H9 (cell line): ENCODE measurements around the gene DDA1. TPM values are rescaled to one million over a fixed set of nuclear protein-coding genes. Genes with fewer than 3 reads are reported as not detected.

ENCODE experiments used
- DNase-seq: peaks from one replicate; pipeline ENCODE4 v3.0.0-alpha.2; 2017
- H2AFZ ChIP-seq: one replicate; pipeline ENCODE4 v1.6.1; 2013; ENCODE audit warnings: mild to moderate bottlenecking, low read length, control low read depth, moderate library complexity
- H2AK5ac ChIP-seq: 2 replicates; pipeline ENCODE4 v1.6.1; 2013; ENCODE audit warnings: low read length, control low read depth, mixed read lengths; ENCODE audit not compliant: insufficient read length
- H2BK120ac ChIP-seq: one replicate; pipeline ENCODE4 v1.6.1; 2013; ENCODE audit warnings: low read depth, mild to moderate bottlenecking, low read length, control low read depth, inconsistent platforms; ENCODE audit not compliant: poor library complexity, severe bottlenecking
- H2BK12ac ChIP-seq: 2 replicates; pipeline ENCODE4 v1.6.1; 2013; ENCODE audit warnings: low read length, control low read depth, mixed read lengths, low read depth; ENCODE audit not compliant: insufficient read length
- H2BK15ac ChIP-seq: 2 replicates; pipeline ENCODE4 v1.6.1; 2013; ENCODE audit warnings: low read depth, low read length, control low read depth
- H2BK20ac ChIP-seq: one replicate; pipeline ENCODE4 v1.6.1; 2013; ENCODE audit warnings: low read depth, mild to moderate bottlenecking, low read length, control low read depth, inconsistent platforms; ENCODE audit not compliant: poor library complexity, severe bottlenecking
- H2BK5ac ChIP-seq: 2 replicates; pipeline ENCODE4 v1.6.1; 2013; ENCODE audit warnings: low read length, control low read depth, mixed read lengths; ENCODE audit not compliant: insufficient read length
- H3K14ac ChIP-seq: 2 replicates; pipeline ENCODE4 v1.6.1; 2013; ENCODE audit warnings: low read length, control low read depth; ENCODE audit not compliant: insufficient read depth
- H3K18ac ChIP-seq: 2 replicates; pipeline ENCODE4 v1.6.1; 2013; ENCODE audit warnings: low read depth, mild to moderate bottlenecking, mixed read lengths, low read length, control low read depth; ENCODE audit not compliant: insufficient read length
- H3K23ac ChIP-seq: 2 replicates; pipeline ENCODE4 v1.6.1; 2013; ENCODE audit warnings: low read length, control low read depth, mixed read lengths, low read depth; ENCODE audit not compliant: insufficient read length
- H3K23me2 ChIP-seq: 2 replicates; pipeline ENCODE4 v1.6.1; 2013; ENCODE audit warnings: low read depth, mild to moderate bottlenecking, mixed read lengths, low read length, control low read depth; ENCODE audit not compliant: insufficient read length, poor library complexity, severe bottlenecking
- H3K27ac ChIP-seq: 2 replicates; pipeline ENCODE4 v1.5.1; 2013; ENCODE audit warnings: low read length, control low read depth, mixed read lengths, low read depth; ENCODE audit not compliant: insufficient read length
- H3K27me3 ChIP-seq: 2 replicates; pipeline ENCODE4 v1.6.1; 2013; ENCODE audit warnings: low read length, control low read depth, inconsistent platforms; ENCODE audit not compliant: insufficient read depth
- H3K4ac ChIP-seq: 2 replicates; pipeline ENCODE4 v1.6.1; 2013; ENCODE audit warnings: low read depth, mild to moderate bottlenecking, control low read depth, inconsistent platforms, low read length, moderate library complexity
- H3K4me1 ChIP-seq: 2 replicates; pipeline ENCODE4 v1.6.1; 2013; ENCODE audit warnings: low read length, control low read depth, inconsistent platforms; ENCODE audit not compliant: insufficient read depth
- H3K4me2 ChIP-seq: 2 replicates; pipeline ENCODE4 v1.6.1; 2013; ENCODE audit warnings: low read length, control low read depth, mixed read lengths; ENCODE audit not compliant: insufficient read length, insufficient read depth
- H3K56ac ChIP-seq: 2 replicates; pipeline ENCODE4 v1.6.1; 2013; ENCODE audit warnings: low read depth, mild to moderate bottlenecking, mixed read lengths, low read length, control low read depth; ENCODE audit not compliant: insufficient read length
- H3K79me1 ChIP-seq: 2 replicates; pipeline ENCODE4 v1.6.1; 2013; ENCODE audit warnings: low read depth, mild to moderate bottlenecking, moderate library complexity, low read length, control low read depth, inconsistent platforms; ENCODE audit not compliant: insufficient read depth, poor library complexity, severe bottlenecking
- H3K79me2 ChIP-seq: 2 replicates; pipeline ENCODE4 v1.6.1; 2013; ENCODE audit warnings: low read length, control low read depth, inconsistent platforms; ENCODE audit not compliant: insufficient read depth
- H3K9ac ChIP-seq: 2 replicates; pipeline ENCODE4 v1.6.1; 2013; ENCODE audit warnings: low read length, control low read depth, mixed read lengths; ENCODE audit not compliant: insufficient read length; ENCODE audit errors: extremely low read depth
- H3K9me3 ChIP-seq: one replicate; pipeline ENCODE4 v1.6.1; 2013; ENCODE audit warnings: low read depth, low read length, inconsistent platforms; ENCODE audit not compliant: control insufficient read depth
- H3T11ph ChIP-seq: one replicate; pipeline ENCODE4 v1.6.1; 2013; ENCODE audit warnings: mild to moderate bottlenecking, low read length, control low read depth, inconsistent platforms
- H4K20me1 ChIP-seq: one replicate; pipeline ENCODE4 v1.6.1; 2013; ENCODE audit not compliant: control insufficient read depth, insufficient read length, insufficient read depth
- H4K5ac ChIP-seq: 2 replicates; pipeline ENCODE4 v1.6.1; 2013; ENCODE audit warnings: low read depth, mild to moderate bottlenecking, mixed read lengths, low read length, control low read depth; ENCODE audit not compliant: insufficient read length
- H4K8ac ChIP-seq: replicated peaks from 2 replicates; pipeline ENCODE4 v1.6.1; 2013; ENCODE audit warnings: low read length, control low read depth, mixed read lengths, low read depth; ENCODE audit not compliant: insufficient read length
- H4K91ac ChIP-seq: 2 replicates; pipeline ENCODE4 v1.6.1; 2013; ENCODE audit warnings: low read depth, mild to moderate bottlenecking, moderate library complexity, mixed read lengths, low read length, control low read depth; ENCODE audit not compliant: insufficient read length
- H3K27ac Mint-ChIP-seq, 3 experiments: 2 replicates in 2 of 3; 3 replicates in 1 of 3; pipeline ENCODE4 v1.8.0; 2020 to 2021; ENCODE audit warnings: mixed read lengths in 3 of 3, mild to moderate bottlenecking in 1 of 3, moderate library complexity in 1 of 3
- H3K27me3 Mint-ChIP-seq: 2 replicates; pipeline ENCODE4 v1.8.0; 2021; ENCODE audit warnings: low read depth, mild to moderate bottlenecking, moderate library complexity, mixed read lengths
- H3K36me3 Mint-ChIP-seq, 3 experiments: 2 replicates in 2 of 3; 3 replicates in 1 of 3; pipeline ENCODE4 v1.8.0; 2020 to 2021; ENCODE audit warnings: low read depth in 3 of 3, mixed read lengths in 3 of 3; ENCODE audit not compliant: insufficient read depth in 1 of 3
- H3K4me1 Mint-ChIP-seq, 2 experiments: 2 replicates each; pipeline ENCODE4 v1.8.0; 2020; ENCODE audit warnings: mixed read lengths in 2 of 2
- H3K4me3 Mint-ChIP-seq, 2 experiments: 2 replicates in 1 of 2; 3 replicates in 1 of 2; pipeline ENCODE4 v1.8.0; 2020 to 2021; ENCODE audit warnings: mild to moderate bottlenecking in 2 of 2, mixed read lengths in 2 of 2, moderate library complexity in 1 of 2
- H3K9me3 Mint-ChIP-seq, 2 experiments: 2 replicates in 1 of 2; 3 replicates in 1 of 2; pipeline ENCODE4 v1.8.0; 2020; ENCODE audit warnings: mild to moderate bottlenecking in 2 of 2, mixed read lengths in 2 of 2, moderate library complexity in 1 of 2
- CTCF ChIP-seq: fragments of 200-600 bp; sonication (generic); conservative IDR thresholded peaks from 3 replicates; pipeline ENCODE4 v1.8.0; 2021; ENCODE audit warnings: antibody characterized with exemption, mild to moderate bottlenecking
- WGBS: extraction: QIAGEN DNeasy Blood & Tissue Kit; methylation state at CpG from one replicate; pipeline ENCODE4 v1.1.7; 2013; ENCODE audit warnings: missing lambda C conversion rate, low lambda C conversion rate, mixed read lengths; ENCODE audit not compliant: insufficient read length; ENCODE audit errors: extremely low coverage; 5-methylcytosine and 5-hydroxymethylcytosine counted together
- total RNA-seq: library from RNA; stranded (reverse); gene quantifications from 2 replicates; pipeline ENCODE4 v1.2.1, GENCODE V29; 2021

Gene DDA1
- total RNA-seq, 1 experiment from 2014 or later = 45.7 TPM

GRCh38 chr19:17326595-17326966 is 17.2 kb downstream of the DDA1 start:
- Histone ChIP-seq H2BK120ac (no peak overlapping the region), H3K4me2 (peak overlapping the region; percentile 37), H4K91ac (no peak overlapping the region), H3K27me3 (no peaks in the 10 kb centered on the region), H2BK5ac (no peak overlapping the region), H3K9ac (no peak overlapping the region), H2AFZ (no peak overlapping the region), H2BK12ac (no peak overlapping the region), H3K23me2 (peaks cover 5% of the 10 kb centered on the region), H2BK20ac (no peak overlapping the region), H3K56ac (no peak overlapping the region), H4K8ac (no peak overlapping the region), H3K79me2 (no peaks in the 10 kb centered on the region), H2AK5ac (no peak overlapping the region), H3K4ac (no peak overlapping the region), H3K4me1 (no peaks in the 10 kb centered on the region), H3K79me1 (no peaks in the 10 kb centered on the region), H3K18ac (no peak overlapping the region), H4K20me1 (no peaks in the 10 kb centered on the region), H2BK15ac (no peak overlapping the region), H3T11ph (no peak overlapping the region), H4K5ac (no peak overlapping the region), H3K9me3 (no peaks in the 10 kb centered on the region), H3K14ac (no peak overlapping the region), H3K27ac (no peak overlapping the region), H3K23ac (no peak overlapping the region)
- H3K9me3 Mint-ChIP-seq = no peaks in the 10 kb centered on the region
- H3K27me3 Mint-ChIP-seq = peaks cover 7% of the 10 kb centered on the region
- peak overlapping the region; percentile 60 to 81; a peak in 4 of 5 replicates for H3K4me3 Mint-ChIP-seq
- DNase-seq = peak; percentile 75
- H3K36me3 Mint-ChIP-seq = peaks cover 9 to 45% (median 33%) of the 10 kb centered on the region in 3 experiments
- H3K27ac Mint-ChIP-seq = 0 out of 7 replicates have a peak overlapping the region, but pooled peaks of 1 of the 3 experiments have one; percentile 57
- H3K4me1 Mint-ChIP-seq = peaks cover 6 to 25% of the 10 kb centered on the region in 2 experiments
- no CpG with 5 or more reads among the region's 11 CpGs for WGBS
- TF ChIP-seq CTCF = no peak
